Right ventricle myocardium superior (tissue), 1 donor: ENCODE data around the gene PPP2R2C. TPM values are rescaled to one million over a fixed set of nuclear protein-coding genes. Genes with fewer than 3 reads are reported as not detected.

Experiments used
- ATAC-seq: fragments of 200-7000 bp; cut with Tn5 transposase; one replicate; pipeline ENCODE4 v1.9.1; 2020; ENCODE audit warnings: mild to moderate bottlenecking; ENCODE audit not compliant: poor library complexity
- DNase-seq: peaks from one replicate; pipeline ENCODE4 v3.0.0-alpha.2; 2020
- intact Hi-C: fragments of 100-400 bp; cut with DNase I; formaldehyde crosslinking; loops from one replicate; pipeline ENCODE4 v1.11.2; 2022
- total RNA-seq: library from RNA; stranded (reverse); fragmentation: NEBNext Ultra II Directional; extraction: Animal tissue kit (Norgen Biotek cat#: 25700); gene quantifications from one replicate; pipeline ENCODE4 v1.2.1, GENCODE V29; 2021
- donor health status: DM: no; HTN: yes; CAD: no; lungs with severe emphysema.

The PPP2R2C gene
- total RNA-seq, 1 donor from 2014 or later, result 8.1 TPM

DNA sequence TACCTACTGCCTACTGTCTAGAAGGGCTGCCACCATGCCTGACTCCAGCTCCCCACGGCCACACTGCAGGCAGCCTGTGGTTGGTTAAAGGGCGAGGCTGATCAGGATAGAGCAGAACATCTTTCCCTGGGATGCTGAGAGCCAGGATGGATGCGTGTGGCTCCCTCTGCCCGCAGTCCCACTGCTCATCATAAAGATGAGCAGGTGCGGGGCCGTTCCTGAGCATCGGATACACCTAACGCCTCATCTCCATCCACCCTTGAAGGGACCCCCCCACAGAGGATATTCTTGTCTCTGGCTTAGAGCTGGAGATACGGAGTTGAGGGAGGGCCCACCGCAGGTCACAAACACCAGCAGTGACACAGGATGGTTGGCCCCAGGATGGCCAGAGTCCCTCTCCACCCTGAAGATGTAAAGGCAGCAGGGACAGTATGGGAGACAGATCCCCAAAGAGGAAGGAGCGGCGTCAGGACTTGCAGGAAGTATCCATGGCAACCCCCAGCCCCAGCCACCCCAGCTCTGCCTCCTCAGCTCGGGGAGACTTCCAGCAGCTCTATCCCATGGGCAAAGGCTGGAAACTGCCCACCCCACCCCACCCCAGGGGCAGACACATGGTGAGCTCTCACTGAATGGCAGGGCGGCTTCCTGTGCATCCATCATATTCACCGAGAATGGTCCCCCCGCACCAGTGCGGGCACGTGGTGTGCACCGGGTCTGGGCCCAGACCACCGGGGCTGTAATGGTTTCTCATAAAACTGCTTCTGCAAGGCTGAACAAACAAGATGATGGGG is 19.3 kb downstream of the PPP2R2C start:
- DNase-seq (no peak), ATAC-seq (no peak)
- intact Hi-C loops, result no loop called here

DNA sequence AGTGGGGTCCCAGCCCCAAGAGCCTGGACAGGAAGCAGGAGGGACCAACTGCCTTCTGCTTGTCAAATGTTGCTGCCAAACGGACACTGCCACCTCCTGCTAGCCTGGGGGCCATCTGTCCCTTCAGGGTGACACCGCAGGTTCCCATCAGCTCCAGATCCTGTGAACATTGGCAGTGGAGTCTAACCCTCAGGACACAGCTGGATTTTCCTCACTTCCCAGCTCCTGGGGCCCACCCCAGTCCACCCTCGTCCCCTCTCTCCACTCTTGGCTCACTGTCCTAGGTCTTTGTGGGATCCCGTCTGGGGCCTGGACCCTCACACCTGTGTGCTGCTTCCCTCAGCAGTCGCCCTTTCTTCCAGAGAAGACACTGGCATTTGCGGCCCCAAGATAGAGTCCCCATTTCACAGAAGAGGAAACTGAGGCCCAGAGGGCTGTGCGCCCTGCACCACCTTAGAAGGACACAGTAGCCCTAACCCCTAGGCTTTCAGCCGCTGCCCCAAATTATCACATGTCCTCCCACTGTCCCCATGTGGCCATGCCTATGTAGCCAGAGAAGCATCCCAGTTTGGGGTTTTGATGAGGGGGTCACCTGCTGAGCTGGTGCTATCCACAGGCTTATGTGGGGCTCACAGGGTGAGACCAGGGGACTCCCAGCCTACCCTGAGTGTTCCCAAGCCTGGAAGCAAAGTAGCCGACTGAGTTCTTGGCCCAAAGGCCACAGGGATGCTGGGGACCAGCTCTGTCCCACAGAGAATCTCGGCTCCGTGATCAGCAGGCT is 20.1 kb downstream of the PPP2R2C start:
- DNase-seq (no peak), ATAC-seq (no peak)
- intact Hi-C loops, result no loop called here

DNA sequence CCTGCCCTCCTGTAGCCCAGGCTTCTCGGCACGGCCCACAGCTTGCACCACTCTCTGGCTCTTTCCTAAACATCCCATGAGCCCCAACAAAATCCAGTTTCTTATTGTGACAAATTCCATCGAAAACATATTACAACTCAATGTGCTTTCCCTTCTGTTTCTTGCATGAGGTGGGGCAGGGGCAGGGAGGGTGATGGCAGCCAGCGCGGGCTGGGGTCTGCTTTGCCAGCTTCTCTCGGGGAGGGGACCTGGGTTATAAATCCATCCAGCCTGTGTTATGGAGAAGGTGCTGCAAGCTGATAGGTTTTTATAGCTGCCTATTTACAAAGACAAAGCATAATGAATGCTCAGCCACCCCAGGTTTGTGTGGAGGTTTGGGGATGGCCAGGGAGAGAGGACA is 21.1 kb downstream of the PPP2R2C start:
- intact Hi-C loops, result no loop called here
- ATAC-seq (no peak), DNase-seq (no peak)

DNA sequence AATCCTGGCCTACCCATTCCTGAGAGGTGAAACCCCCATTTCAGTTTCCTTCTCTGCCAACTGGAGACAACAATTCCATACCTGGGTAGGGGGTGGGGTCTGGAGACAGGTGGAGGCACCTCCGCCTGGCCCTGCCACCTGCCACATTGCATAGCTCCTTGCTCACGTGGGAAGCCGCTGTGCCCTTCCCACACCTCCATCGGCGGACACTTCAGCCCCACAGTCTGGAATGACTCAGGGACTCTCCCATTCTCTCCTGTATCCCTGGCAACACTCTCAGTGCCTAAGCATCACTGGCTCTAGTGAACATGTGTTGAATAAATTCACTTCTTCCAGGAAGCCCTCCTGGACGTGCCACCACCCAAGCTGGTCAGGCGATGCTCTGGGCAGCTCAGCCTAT is 21.7 kb downstream of the PPP2R2C start:
- ATAC-seq (no peak), DNase-seq (no peak)
- intact Hi-C loops, result no loop called here

DNA sequence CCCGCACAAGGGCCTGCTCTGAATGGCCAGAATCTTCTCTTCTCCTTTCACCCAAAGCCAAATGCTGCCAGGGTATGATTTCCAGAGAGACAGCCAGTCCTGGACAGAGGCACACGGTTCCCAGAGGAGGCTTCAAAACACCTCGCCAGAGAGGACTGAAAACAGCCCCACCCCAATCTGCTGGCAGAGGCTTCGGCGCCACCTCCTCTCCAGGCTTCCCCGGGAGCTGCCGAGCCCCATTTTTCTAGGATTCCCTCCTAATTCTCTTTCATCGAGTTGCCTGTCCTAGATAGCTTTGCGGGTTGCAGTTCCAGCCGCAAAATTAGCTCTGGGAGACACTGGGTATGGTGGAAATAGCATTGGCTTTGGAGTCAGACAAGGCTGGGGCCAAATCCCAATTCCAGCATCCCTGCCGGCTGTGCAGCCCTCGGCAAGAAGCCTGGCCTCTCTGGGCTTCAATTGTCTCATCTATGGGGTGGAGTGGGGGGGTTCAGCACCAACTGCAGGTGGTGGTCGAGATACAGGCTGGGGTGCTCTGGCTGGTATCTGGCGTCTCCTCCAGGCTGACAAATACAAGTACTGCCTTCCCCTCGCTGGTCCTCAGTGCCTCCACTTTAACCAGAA is 22.6 kb downstream of the PPP2R2C start:
- intact Hi-C loops, result no loop called here
- DNase-seq (no peak), ATAC-seq (no peak)

DNA sequence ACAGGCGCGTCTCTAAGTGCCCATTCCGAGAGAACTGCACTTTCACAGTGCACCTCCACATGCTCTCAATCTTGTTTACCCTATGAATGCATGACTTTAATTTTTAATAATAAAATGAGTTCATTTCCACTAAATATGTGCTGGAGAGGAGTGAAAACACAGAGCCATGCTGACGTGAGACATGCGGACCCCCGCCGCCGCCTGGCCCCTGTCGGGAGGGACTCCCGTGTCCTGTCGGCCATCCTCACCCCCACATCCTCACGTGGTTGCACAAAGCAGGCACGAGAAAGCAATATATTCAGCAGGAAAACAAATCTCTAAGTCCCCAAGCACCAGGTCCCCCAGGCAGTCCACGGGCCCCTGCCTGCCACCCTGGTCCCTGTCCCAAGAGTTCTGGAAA is 23.1 kb downstream of the PPP2R2C start:
- ATAC-seq (no peak), DNase-seq (no peak)
- intact Hi-C loops, result no loop called here

DNA sequence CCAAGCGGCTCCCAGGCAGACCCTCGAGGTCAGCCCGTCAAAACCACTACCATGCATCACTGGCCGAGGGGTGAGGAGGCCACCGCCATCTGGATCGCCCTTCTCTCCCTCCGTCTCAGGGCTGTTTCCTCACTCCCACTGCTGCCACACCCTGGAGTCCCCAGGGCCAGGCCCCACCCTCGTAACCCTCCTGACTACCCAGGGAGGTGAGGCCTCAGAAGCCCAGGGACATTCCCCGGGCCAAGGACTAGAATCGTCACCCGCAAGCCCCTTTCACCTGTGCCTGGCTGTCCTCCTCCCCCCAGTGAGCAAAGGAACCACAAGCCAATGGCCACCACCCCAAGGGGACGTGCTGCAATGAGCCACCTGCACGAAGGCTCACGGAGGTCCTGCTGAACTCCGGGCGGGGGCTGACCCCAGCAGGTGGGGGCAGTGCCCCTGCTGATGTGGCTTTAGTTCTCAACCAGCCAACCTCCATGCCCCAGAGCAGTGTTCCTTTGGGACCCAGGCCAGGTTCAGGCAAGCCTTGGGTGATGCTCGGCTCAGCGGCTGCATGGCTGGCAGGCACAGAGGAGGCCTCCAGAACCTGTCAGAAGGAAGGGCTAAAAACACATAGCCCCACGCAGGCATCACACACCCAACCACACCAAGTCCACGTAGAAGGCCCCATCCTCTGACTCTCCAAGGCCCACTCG is 23.8 kb downstream of the PPP2R2C start:
- DNase-seq (no peak), ATAC-seq (no peak)
- intact Hi-C loops, result no loop called here

DNA sequence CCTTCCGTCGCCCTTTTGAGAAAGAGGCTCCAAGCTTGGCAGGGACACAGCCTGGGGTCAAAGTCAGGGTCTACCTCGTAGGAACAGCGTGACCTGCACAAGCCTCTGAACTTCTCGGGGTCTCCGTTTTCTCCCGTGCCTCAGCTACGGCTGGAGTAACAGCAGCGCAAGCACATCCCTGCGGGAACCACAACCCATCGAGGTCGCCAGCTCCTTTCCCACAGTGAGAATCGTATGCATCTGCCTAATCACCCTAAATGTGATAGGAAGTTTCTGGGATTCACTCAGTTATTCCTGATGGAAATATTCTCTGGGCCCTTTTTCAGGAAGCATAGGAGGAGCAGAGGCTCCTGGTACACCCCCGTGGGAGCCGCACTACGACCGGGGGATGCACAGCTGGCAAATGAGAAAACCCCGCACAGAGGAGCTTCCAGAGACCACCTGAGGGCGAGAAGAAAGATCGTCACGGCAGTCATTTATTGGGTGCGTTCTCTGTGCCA is 24.7 kb downstream of the PPP2R2C start:
- no peak for DNase-seq
- no peak for ATAC-seq
- intact Hi-C loops, result no loop called here

DNA sequence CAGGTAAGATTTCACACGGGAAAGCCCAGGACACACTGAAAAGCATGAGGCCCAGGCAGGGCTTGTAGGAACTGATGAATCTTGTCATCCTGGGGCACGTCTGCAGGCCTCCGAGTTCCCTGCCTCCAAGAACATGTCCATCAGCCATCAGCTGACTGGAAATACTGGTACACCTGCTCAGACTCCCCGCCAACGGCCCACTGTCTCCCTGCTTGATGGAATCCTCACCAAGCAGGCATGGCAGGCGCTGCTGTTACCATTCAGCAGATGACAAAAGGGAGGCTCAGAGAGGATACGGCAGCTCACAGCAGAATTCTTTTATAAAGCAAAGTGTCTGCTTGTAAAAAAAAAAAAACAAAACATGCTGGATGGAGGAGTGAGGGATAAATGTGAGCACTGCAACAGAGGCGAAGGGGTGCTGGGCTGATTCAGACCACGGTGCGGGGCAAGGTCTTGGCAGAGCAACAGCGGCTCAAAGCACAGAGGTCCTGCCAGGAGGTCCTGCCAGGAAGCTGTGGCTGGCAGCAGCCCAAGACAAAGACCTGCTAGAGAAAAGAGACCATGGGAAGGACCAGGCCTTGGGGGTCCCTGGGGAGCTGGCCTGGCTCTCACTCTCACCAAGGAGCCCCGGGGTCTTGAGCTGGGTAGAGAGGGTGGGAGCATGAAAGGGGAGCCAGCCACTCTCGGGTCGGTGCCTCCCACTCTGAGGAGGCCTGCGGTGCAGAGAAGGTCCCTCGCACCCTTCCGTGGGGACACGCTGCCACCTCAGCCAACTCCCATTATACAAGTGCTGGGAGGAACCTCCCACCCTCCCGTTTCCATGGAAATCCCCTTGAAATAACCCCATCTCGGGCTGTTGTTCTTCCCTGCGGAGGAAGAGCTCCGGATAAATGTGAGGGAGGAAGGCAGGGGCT is 25.6 kb downstream of the PPP2R2C start:
- DNase-seq (peak; percentile 68), ATAC-seq (peak; percentile 76)
- intact Hi-C loops, result no loop called here

DNA sequence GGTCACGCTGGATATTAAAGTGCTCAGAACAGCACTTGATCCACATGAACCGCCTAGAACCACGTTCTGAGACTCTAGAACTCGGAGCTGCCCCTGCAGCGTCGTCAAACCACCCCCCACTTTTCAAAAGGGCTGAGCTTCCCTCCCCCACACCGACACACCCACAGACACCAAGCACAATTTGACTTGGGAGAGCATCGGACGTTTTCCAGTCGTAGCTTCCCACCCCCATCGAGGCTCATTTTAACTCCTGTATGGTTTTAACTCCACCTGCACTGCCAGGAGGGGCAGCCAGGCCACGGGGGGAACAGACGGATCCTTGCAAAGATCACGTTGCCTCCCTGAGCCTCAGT is 26.3 kb downstream of the PPP2R2C start:
- intact Hi-C loops, result no loop called here
- ATAC-seq, result no peak
- no peak for DNase-seq

DNA sequence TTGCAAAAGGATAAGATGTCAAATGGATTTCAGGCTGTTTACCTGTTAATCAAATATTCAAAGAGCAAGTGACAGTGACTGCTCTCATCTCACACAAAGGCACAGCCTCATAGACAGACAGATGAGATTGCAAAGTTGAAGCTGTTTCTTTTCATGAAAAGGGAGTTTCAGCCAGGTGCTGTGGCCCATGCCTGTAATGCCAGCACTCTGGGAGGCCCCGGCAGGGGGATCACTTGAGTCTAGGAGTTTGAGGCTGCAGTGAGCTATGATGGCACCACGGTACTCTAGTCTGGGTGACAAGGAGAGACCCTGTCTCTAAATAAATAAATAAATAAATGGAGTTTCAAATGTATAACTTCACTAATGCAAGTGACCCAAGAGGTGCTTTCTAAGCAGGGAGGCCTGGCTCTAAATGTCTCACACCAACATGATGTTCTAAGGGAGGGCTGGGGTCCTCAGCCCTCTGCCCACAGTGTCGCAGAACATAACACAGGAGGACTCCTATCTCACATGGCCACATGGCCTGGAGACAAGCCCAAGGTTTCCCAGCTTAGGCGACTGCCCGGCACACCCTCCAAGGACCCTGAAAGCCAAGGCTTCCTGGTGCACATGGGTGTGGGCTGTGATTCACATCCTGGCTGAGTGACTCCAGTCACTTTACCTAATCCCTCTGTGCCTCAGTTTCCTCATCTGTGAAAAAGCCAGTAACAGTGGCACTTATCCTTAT is 26.8 kb downstream of the PPP2R2C start:
- DNase-seq (no peak), ATAC-seq (no peak)
- intact Hi-C loops, result no loop called here

DNA sequence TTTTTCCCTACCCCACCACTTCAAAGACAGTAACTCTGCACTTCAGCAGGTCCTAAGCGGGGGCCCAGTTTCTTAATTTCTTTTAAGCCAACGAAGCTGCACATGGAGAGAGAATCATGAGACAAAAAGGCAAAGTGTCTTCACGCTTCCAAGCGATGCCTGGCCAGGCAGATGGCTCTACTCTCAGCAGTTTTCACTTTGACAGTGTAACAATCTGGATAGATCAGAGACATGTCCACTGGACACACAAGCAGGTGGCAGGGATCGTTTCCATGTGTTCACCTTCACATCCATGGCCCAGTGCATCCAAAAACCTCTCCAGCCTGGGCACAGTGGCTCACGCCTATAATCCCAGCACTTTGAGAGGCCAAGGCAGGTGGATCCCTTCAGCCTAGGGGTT is 27.8 kb downstream of the PPP2R2C start:
- ATAC-seq (no peak), DNase-seq (no peak)
- intact Hi-C loops, result no loop called here

DNA sequence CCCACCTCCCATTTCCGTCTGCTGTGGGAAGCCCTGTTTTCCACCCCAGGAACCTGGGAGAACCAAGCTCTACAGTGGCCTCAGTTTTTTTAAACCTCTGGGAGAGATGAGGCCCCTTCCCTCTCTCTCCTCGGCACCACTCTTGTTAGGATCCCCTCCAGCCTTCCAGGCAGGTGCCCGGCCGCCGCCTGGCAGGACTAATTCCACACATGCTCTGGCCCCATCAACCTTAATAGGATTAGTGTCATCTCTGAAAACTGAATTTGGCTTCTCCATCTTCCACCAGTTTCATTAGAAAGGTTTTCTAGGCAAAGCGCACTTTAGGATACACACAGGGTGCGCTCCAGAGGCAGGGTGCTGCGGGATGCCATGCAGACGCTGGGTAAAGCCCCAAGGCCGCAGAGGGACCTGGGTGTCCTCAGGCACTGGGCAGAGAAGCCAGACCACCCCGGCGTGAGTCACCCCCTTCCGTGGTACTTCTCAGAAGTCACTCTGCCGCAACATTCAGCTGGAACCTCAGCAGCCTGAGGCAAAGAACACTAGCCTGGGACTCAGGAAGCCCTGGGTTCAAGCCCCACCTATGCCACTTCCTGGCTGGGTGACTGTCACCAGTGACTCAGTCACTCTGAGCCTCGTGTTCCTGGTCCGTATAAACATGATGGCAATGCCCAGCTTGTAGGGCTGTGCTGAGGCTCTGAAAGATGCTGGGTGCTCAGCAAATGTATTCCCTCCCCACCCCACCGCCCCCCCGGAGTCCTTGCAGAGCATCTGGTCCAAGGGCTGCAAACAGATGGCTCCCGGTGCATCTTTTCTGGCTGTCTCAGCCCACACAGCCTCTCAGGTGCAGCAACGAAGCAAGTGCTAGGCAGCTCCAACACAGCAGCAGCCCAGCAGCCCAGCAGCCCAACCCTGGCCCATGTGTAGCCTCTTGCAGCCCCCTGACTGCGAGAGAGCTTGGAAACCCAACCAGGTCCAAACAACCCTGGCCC is 29.1 kb downstream of the PPP2R2C start:
- intact Hi-C loops, result no loop called here
- DNase-seq, result no peak
- ATAC-seq, result no peak

DNA sequence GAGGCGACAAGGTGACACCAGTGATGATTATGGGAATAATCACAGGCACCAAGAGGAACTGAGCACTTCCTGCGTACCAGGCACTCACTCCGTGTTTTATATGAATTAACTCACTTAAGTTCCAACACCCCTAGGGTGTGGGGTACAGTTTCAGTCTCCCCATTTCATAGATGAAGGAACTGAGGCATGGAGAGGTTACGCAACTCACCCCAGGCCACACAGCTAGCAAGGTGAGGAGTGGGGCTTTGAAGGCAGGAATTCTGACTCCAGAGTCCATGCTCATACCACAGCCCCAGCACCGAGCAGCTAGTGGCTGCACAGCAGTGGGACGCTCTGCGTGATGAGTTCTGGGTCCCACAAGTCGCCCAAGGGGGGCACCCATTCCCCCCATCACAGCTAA is 29.9 kb downstream of the PPP2R2C start:
- ATAC-seq, result no peak
- intact Hi-C loops, result no loop called here
- no peak for DNase-seq

DNA sequence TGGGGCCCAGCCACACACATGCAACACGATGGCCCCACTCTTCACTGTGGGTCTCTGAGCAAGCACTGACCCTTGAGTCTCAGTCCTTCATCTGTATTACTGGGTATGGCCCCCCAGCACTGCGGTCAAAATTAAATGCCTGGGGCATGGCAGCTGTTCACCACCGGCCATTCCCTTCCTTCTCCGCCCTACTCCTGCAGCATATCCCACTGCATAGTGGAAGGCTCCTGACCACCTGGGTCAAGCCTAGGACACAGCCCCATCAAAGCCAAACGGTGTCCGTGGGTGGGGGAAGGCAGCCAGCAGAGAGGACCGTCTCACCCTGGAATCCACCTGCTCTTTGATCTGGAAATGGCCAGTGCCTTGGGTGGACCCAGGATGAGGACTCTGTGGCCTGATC is 30.7 kb downstream of the PPP2R2C start:
- intact Hi-C loops, result no loop called here
- DNase-seq, result no peak
- no peak for ATAC-seq

DNA sequence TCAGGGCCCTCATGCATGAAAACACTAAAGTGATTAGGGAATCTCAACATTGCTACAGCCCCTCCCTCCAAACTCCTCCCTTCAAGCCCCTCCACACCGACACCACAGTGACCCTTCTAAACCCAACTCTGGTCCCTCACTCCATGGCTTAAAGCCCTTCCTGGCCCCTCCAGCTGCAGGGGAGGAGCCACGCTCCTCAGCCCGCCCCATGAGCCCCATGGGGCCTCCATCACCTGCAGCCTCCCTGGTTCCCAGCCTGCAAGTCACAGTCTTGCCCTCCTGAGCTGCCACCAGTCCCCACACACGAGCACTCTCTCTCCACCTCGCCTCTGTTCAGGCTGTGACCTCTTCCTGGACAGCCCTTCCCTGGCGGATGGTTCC is 31.2 kb downstream of the PPP2R2C start:
- ATAC-seq, result no peak
- no peak for DNase-seq
- intact Hi-C loops, result no loop called here
